ENCODE data around the gene HIP1R.

- no peak for TF ChIP-seq CTCF (IDR thresholded peaks at IDR 0.05)
- no peak for TF ChIP-seq POLR2A (IDR thresholded peaks at IDR 0.05)
Observed at GRCh38 chr12:122853582-122854245, 18.5 kb downstream of the HIP1R start.

Measured in heart left ventricle (tissue), 13 donors.